HG02870 (cell line): ENCODE results near the gene PBXIP1.

Source experiments
- ATAC-seq: cut with Tn5 transposase; IDR thresholded peaks from one replicate; pipeline ENCODE4 v1.9.1; 2021; ENCODE audit warnings: mild to moderate bottlenecking, moderate library complexity; ENCODE audit not compliant: unreplicated experiment

Gene PBXIP1

GRCh38 chr1:154974102-154974807, 18.4 kb upstream of the PBXIP1 start, which contains the start of gene CKS1B:
Gene CKS1B (plus strand): TSS chr1:154974681. CDS start chr1:154974746, 65 bp downstream.
- peak; percentile 71 for ATAC-seq

- peak; percentile 13 for ATAC-seq
Observed at GRCh38 chr1:154973344-154974101, 17.6 kb upstream of the PBXIP1 start.

GRCh38 chr1:154972517-154973343, 16.8 kb upstream of the PBXIP1 start:
- ATAC-seq, result no peak

- no peak for ATAC-seq
Observed at GRCh38 chr1:154972213-154972516, 16.3 kb upstream of the PBXIP1 start.

- no peak for ATAC-seq
Observed at GRCh38 chr1:154971341-154971998, 15.6 kb upstream of the PBXIP1 start.

- ATAC-seq, result peak; percentile 24
Observed at GRCh38 chr1:154970631-154971340, 14.9 kb upstream of the PBXIP1 start, which contains the start of gene SHC1. Gene SHC1 (minus strand): TSS chr1:154970747. CDS start chr1:154970526, 221 bp downstream.

GRCh38 chr1:154969860-154970452, 14.1 kb upstream of the PBXIP1 start:
- ATAC-seq, result no peak

- ATAC-seq, result no peak
Observed at GRCh38 chr1:154969246-154969645, 13.3 kb upstream of the PBXIP1 start.

GRCh38 chr1:154968731-154969130, 12.8 kb upstream of the PBXIP1 start:
- ATAC-seq, result no peak

GRCh38 chr1:154967331-154967950, 11.5 kb upstream of the PBXIP1 start:
- no peak for ATAC-seq

GRCh38 chr1:154966111-154966510, 10.2 kb upstream of the PBXIP1 start:
- no peak for ATAC-seq

- ATAC-seq, result no peak
Observed at GRCh38 chr1:154964359-154964758, 8.5 kb upstream of the PBXIP1 start.

GRCh38 chr1:154963643-154964042, 7.7 kb upstream of the PBXIP1 start:
- ATAC-seq, result no peak

GRCh38 chr1:154962795-154963330, 7.0 kb upstream of the PBXIP1 start:
- ATAC-seq, result no peak

GRCh38 chr1:154962156-154962749, 6.4 kb upstream of the PBXIP1 start:
- ATAC-seq, result peak; percentile 6

- ATAC-seq, result peak; percentile 65
Observed at GRCh38 chr1:154961207-154962155, 5.6 kb upstream of the PBXIP1 start, which contains the start of gene PYGO2. Gene PYGO2 (minus strand): TSS chr1:154961782. CDS start chr1:154961576, 206 bp downstream.

- no peak for ATAC-seq
Observed at GRCh38 chr1:154960446-154961136, 4.7 kb upstream of the PBXIP1 start.
